Gastroesophageal sphincter (tissue), 3 donors: Measurements from ENCODE around the gene DOC2A.

Experiments
- EP300 ChIP-seq: sonication (generic); formaldehyde crosslinking; IDR thresholded peaks from one replicate; pipeline ENCODE4 v1.6.1; 2017; ENCODE audit warnings: antibody characterized with exemption, mild to moderate bottlenecking
- POLR2A ChIP-seq, 2 donors: fragments of 450-650 bp; IDR thresholded peaks; one replicate each; pipeline ENCODE4 v1.6.1; 2017; ENCODE audit warnings: antibody characterized with exemption in 2 of 2, mild to moderate bottlenecking in 2 of 2, moderate library complexity in 1 of 2
- POLR2AphosphoS5 ChIP-seq: sonication (generic); formaldehyde crosslinking; IDR thresholded peaks from one replicate; pipeline ENCODE4 v1.6.1; 2017; ENCODE audit warnings: antibody characterized with exemption
- TF ChIP-seq, protein P1 (sequence below), 4 experiments: fragments of 200-600 bp in 2 of 4; fragments of 450-650 bp in 2 of 4; sonication (generic) in 1 of 4; IDR thresholded peaks; one replicate each; pipeline ENCODE4 v1.5.1; 2017 to 2019; ENCODE audit warnings: antibody characterized with exemption in 4 of 4, mild to moderate bottlenecking in 2 of 4, moderate library complexity in 2 of 4

DNA sequence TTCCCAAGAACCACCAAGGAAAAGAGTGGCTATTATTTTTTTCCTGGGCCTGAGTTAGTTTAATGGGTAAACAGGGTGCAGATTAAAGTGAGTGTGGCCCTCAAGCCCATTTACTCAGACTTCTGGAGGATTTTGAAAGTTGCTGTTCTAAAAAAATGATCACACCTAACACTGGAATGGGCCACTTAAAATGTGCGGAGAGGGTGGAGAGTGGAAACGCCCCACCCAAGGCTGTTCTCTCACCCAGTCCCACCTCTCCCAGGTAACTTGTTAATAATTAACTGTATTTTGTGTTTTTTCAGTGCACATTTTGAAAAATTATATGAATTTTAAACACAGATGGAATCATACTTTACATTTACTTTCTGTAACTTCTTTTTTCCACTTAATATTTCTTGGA is 20.8 kb downstream of the DOC2A start:
- TF ChIP-seq, protein P1, sequence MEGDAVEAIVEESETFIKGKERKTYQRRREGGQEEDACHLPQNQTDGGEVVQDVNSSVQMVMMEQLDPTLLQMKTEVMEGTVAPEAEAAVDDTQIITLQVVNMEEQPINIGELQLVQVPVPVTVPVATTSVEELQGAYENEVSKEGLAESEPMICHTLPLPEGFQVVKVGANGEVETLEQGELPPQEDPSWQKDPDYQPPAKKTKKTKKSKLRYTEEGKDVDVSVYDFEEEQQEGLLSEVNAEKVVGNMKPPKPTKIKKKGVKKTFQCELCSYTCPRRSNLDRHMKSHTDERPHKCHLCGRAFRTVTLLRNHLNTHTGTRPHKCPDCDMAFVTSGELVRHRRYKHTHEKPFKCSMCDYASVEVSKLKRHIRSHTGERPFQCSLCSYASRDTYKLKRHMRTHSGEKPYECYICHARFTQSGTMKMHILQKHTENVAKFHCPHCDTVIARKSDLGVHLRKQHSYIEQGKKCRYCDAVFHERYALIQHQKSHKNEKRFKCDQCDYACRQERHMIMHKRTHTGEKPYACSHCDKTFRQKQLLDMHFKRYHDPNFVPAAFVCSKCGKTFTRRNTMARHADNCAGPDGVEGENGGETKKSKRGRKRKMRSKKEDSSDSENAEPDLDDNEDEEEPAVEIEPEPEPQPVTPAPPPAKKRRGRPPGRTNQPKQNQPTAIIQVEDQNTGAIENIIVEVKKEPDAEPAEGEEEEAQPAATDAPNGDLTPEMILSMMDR (IDR thresholded peaks at IDR 0.05), result no peak
- TF ChIP-seq EP300 (no peak), POLR2A (IDR thresholded peaks at IDR 0.05) (no peak), POLR2AphosphoS5 (no peak)
